Fibroblast of lung (primary cell): Measurements from ENCODE around the gene KLF3.

ENCODE experiments used
- EZH2 ChIP-seq: IDR thresholded peaks from 2 replicates; pipeline ENCODE4 v1.5.1; 2012; ENCODE audit warnings: low read length, control low read depth, mild to moderate bottlenecking; ENCODE audit errors: missing control alignments
- TF ChIP-seq, protein P1 (sequence below), 2 donors: IDR thresholded peaks in 1 of 2; conservative IDR thresholded peaks in 1 of 2; 1 replicate in 1 of 2; 2 replicates in 1 of 2; pipeline ENCODE4 v1.5.1; 2011 to 2012; ENCODE audit warnings: low read length in 2 of 2, control low read depth in 1 of 2, inconsistent platforms in 1 of 2, low read depth in 1 of 2, mild to moderate bottlenecking in 1 of 2

DNA sequence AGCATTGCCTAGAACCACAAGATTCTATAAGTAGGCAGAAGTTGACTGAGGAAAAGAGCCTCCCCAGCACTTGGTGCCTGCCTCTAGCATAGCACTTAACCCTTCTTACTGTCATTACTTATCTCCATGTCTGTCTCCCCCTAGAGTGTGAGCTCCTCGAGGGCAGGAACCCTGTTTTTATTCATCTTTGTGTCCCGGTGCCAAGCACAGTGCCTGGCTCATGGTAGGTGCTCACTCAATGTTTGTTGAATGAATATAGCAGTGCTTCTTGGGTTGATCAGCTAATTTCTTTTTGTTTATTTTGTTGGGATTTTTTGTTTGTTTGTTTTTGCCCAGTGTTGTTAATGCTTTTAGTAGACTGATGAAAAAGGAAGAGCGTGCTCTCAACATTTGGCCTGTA lies 30.3 kb downstream of the KLF3 start:
- TF ChIP-seq, protein P1, sequence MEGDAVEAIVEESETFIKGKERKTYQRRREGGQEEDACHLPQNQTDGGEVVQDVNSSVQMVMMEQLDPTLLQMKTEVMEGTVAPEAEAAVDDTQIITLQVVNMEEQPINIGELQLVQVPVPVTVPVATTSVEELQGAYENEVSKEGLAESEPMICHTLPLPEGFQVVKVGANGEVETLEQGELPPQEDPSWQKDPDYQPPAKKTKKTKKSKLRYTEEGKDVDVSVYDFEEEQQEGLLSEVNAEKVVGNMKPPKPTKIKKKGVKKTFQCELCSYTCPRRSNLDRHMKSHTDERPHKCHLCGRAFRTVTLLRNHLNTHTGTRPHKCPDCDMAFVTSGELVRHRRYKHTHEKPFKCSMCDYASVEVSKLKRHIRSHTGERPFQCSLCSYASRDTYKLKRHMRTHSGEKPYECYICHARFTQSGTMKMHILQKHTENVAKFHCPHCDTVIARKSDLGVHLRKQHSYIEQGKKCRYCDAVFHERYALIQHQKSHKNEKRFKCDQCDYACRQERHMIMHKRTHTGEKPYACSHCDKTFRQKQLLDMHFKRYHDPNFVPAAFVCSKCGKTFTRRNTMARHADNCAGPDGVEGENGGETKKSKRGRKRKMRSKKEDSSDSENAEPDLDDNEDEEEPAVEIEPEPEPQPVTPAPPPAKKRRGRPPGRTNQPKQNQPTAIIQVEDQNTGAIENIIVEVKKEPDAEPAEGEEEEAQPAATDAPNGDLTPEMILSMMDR (conservative IDR thresholded peaks at IDR 0.05 in 1 of 2, IDR thresholded peaks at IDR 0.05 in 1 of 2; ENCODE audit: low read depth in 1 of 2, low read length in 2 of 2), result no peak
- no peak for TF ChIP-seq EZH2
